Measurements from ENCODE around the gene DUXB.

The DUXB gene

GRCh38 chr16:75733305-75734211, 32.3 kb upstream of the DUXB start:
- TF ChIP-seq CTCF (IDR thresholded peaks at IDR 0.05; ENCODE audit: low read length, missing control alignments) = no peak
- H3K4me3 ChIP-seq (replicated peaks; ENCODE audit: low read depth, low read length) = no peak overlapping the region
- DNase-seq (ENCODE audit: low read depth) = peak; percentile 37

GRCh38 chr16:75732871-75733270, 31.6 kb upstream of the DUXB start:
- no peak for DNase-seq (ENCODE audit: low read depth)
- H3K4me3 ChIP-seq (replicated peaks; ENCODE audit: low read depth, low read length) = no peak overlapping the region
- TF ChIP-seq CTCF (IDR thresholded peaks at IDR 0.05; ENCODE audit: low read length, missing control alignments) = no peak

DNA sequence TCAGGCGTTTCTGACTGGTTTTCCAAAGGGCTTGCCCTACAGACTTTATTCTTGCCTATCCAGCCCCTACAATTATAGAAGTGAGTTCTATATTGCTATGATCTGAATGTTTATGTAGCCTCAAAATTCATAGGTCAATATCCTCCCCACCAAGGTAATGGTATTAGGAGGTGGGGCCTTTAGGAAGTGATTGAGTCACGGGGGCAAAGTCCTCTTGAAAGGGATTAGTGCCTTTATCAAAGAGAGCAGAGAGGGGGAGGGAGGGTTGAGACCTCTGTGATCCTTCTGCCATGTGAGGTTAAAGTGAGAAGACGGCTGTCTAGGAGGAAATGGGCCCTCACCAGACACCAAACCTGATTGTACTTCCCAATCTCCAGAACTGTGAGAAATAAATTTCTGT, 26.0 kb upstream of the DUXB start:
- no peak for TF ChIP-seq CTCF (IDR thresholded peaks at IDR 0.05; ENCODE audit: low read length, missing control alignments)
- H3K4me3 ChIP-seq (replicated peaks; ENCODE audit: low read depth, low read length) = no peak overlapping the region
- DNase-seq (ENCODE audit: low read depth) = no peak

GRCh38 chr16:75726390-75726789, 25.1 kb upstream of the DUXB start, which contains the start of gene CPHXL:
TSS of gene CPHXL (minus strand) at chr16:75726490. CDS start at chr16:75726442, 48 bp downstream.
- no peak for TF ChIP-seq CTCF (IDR thresholded peaks at IDR 0.05; ENCODE audit: low read length, missing control alignments)
- no peak within 1 kb of the TSS for H3K4me3 ChIP-seq (replicated peaks; ENCODE audit: low read depth, low read length)
- no peak for DNase-seq (ENCODE audit: low read depth)

GRCh38 chr16:75718452-75718851, 17.2 kb upstream of the DUXB start:
- no peak for TF ChIP-seq CTCF (IDR thresholded peaks at IDR 0.05; ENCODE audit: low read length, missing control alignments)
- no peak for DNase-seq (ENCODE audit: low read depth)

GRCh38 chr16:75714661-75715060, 13.4 kb upstream of the DUXB start:
- DNase-seq (ENCODE audit: low read depth) = no peak
- no peak overlapping the region for H3K4me3 ChIP-seq (replicated peaks; ENCODE audit: low read depth, low read length)
- no peak for TF ChIP-seq CTCF (IDR thresholded peaks at IDR 0.05; ENCODE audit: low read length, missing control alignments)

More at GRCh38 chr16:75718452-75718851, 17.2 kb upstream of the DUXB start:
- H3K4me3 ChIP-seq (replicated peaks; ENCODE audit: low read depth, low read length) = no peak overlapping the region

All from fibroblast of pulmonary artery (primary cell).